Osteoblast (primary cell): ENCODE measurements around the gene LRRC4B. TPM values are rescaled to one million over a fixed set of nuclear protein-coding genes. Genes with fewer than 3 reads are reported as not detected.

Source experiments
- DNase-seq: peaks from one replicate; pipeline ENCODE4 v3.0.0; 2011; ENCODE audit warnings: low spot score, mixed read lengths; ENCODE audit not compliant: insufficient read length; ENCODE audit errors: missing footprints
- H2AFZ ChIP-seq: 2 replicates; pipeline ENCODE4 v1.6.0; 2011; ENCODE audit warnings: mild to moderate bottlenecking, low read length
- H3K27ac ChIP-seq: 2 replicates; pipeline ENCODE4 v1.5.1; 2011; ENCODE audit warnings: mild to moderate bottlenecking, low read depth, low read length, moderate library complexity
- H3K27me3 ChIP-seq: 2 replicates; pipeline ENCODE4 v1.6.0; 2012; ENCODE audit warnings: mild to moderate bottlenecking, control low read depth, inconsistent platforms, low read length, moderate library complexity; ENCODE audit not compliant: insufficient read depth
- H3K36me3 ChIP-seq: 2 replicates; pipeline ENCODE4 v1.5.1; 2011; ENCODE audit warnings: mild to moderate bottlenecking, low read length, control low read depth, moderate library complexity; ENCODE audit not compliant: insufficient read depth
- H3K4me1 ChIP-seq: 2 replicates; pipeline ENCODE4 v1.5.1; 2011; ENCODE audit warnings: mild to moderate bottlenecking, low read length, control low read depth, moderate library complexity; ENCODE audit not compliant: insufficient read depth
- H3K4me2 ChIP-seq: 2 replicates; pipeline ENCODE4 v1.6.0; 2011; ENCODE audit warnings: mild to moderate bottlenecking, low read length; ENCODE audit not compliant: insufficient read depth
- H3K4me3 ChIP-seq: fragments of 200-600 bp; sonication (generic); 3 replicates; pipeline ENCODE4 v1.5.1; 2012; ENCODE audit warnings: mild to moderate bottlenecking, low read length, inconsistent platforms; ENCODE audit not compliant: insufficient read depth
- H3K79me2 ChIP-seq: 2 replicates; pipeline ENCODE4 v1.6.0; 2012; ENCODE audit warnings: mild to moderate bottlenecking, low read length, control low read depth, inconsistent platforms; ENCODE audit not compliant: insufficient read depth
- H3K9me3 ChIP-seq: 2 replicates; pipeline ENCODE4 v1.5.1; 2011; ENCODE audit warnings: low read depth, low read length, control low read depth
- H4K20me1 ChIP-seq: 2 replicates; pipeline ENCODE4 v1.6.0; 2012; ENCODE audit warnings: mild to moderate bottlenecking, low read length, control low read depth; ENCODE audit not compliant: insufficient read depth
- CTCF ChIP-seq: IDR thresholded peaks from 2 replicates; pipeline ENCODE4 v1.5.1; 2011; ENCODE audit warnings: mild to moderate bottlenecking, low read depth, low read length, moderate library complexity; ENCODE audit errors: extremely low read depth
- total RNA-seq: library from RNA; depleted of rRNA; stranded (reverse); fragments of >200 nt; gene quantifications from 2 replicates; pipeline ENCODE4 v1.2.3, GENCODE V29; 2012

Gene LRRC4B
- total RNA-seq, 1 donor, result not detected

GRCh38 chr19:50536662-50537305, 31.5 kb downstream of the LRRC4B start:
- H3K4me1 ChIP-seq, result no peaks in the 10 kb centered on the region
- no peaks in the 10 kb centered on the region for H4K20me1 ChIP-seq
- no peaks in the 10 kb centered on the region for H3K36me3 ChIP-seq
- H3K27me3 ChIP-seq, result no peaks in the 10 kb centered on the region
- TF ChIP-seq CTCF, result no peak
- peaks cover 6% of the 10 kb centered on the region for H3K9me3 ChIP-seq
- no peak for DNase-seq
- H3K79me2 ChIP-seq, result no peaks in the 10 kb centered on the region
- no peak overlapping the region for H3K27ac ChIP-seq
- H3K4me2 ChIP-seq, result no peak overlapping the region
- no peak overlapping the region for H3K4me3 ChIP-seq
- no peak overlapping the region for H2AFZ ChIP-seq

- no peaks in the 10 kb centered on the region for H3K79me2 ChIP-seq
- no peaks in the 10 kb centered on the region for H3K36me3 ChIP-seq
- TF ChIP-seq CTCF, result no peak
- H3K27ac ChIP-seq, result no peak overlapping the region
- H2AFZ ChIP-seq, result no peak overlapping the region
- H3K4me3 ChIP-seq, result no peak overlapping the region
- H4K20me1 ChIP-seq, result no peaks in the 10 kb centered on the region
- DNase-seq, result no peak
- H3K4me2 ChIP-seq, result no peak overlapping the region
- no peaks in the 10 kb centered on the region for H3K27me3 ChIP-seq
- no peaks in the 10 kb centered on the region for H3K4me1 ChIP-seq
- peaks cover 6% of the 10 kb centered on the region for H3K9me3 ChIP-seq
These were observed 32.5 kb downstream of the LRRC4B start for GRCh38 chr19:50535672-50536187.

- Histone ChIP-seq H3K4me3 (no peak overlapping the region), H4K20me1 (no peaks in the 10 kb centered on the region), H3K4me2 (no peak overlapping the region), H3K4me1 (no peaks in the 10 kb centered on the region), H2AFZ (no peak overlapping the region), H3K27ac (no peak overlapping the region), H3K27me3 (no peaks in the 10 kb centered on the region), H3K9me3 (peaks cover 6% of the 10 kb centered on the region), H3K36me3 (no peaks in the 10 kb centered on the region), H3K79me2 (no peaks in the 10 kb centered on the region)
- TF ChIP-seq CTCF, result no peak
- no peak for DNase-seq
These were observed 33.8 kb downstream of the LRRC4B start for GRCh38 chr19:50534478-50534877.

GRCh38 chr19:50532952-50533351, 35.3 kb downstream of the LRRC4B start:
- Histone ChIP-seq H4K20me1 (no peaks in the 10 kb centered on the region), H3K36me3 (no peaks in the 10 kb centered on the region)

More at GRCh38 chr19:50532952-50533351, 35.3 kb downstream of the LRRC4B start:
- no peak overlapping the region for H3K4me2 ChIP-seq
- no peaks in the 10 kb centered on the region for H3K27me3 ChIP-seq
- no peak for TF ChIP-seq CTCF
- no peaks in the 10 kb centered on the region for H3K79me2 ChIP-seq
- H3K4me1 ChIP-seq, result no peaks in the 10 kb centered on the region
- H2AFZ ChIP-seq, result no peak overlapping the region
- peaks cover 6% of the 10 kb centered on the region for H3K9me3 ChIP-seq
- no peak overlapping the region for H3K4me3 ChIP-seq
- no peak for DNase-seq
- H3K27ac ChIP-seq, result no peak overlapping the region
